GM12878 (cell line): Measurements from ENCODE around the gene AP3S2. TPM values are rescaled to one million over a fixed set of nuclear protein-coding genes. Genes with fewer than 3 reads are reported as not detected.

ENCODE experiments used
- ATAC-seq: fragments of 200-7000 bp; cut with Tn5 transposase; 3 replicates; pipeline ENCODE4 v1.9.1; 2020; ENCODE audit warnings: mild to moderate bottlenecking, moderate library complexity
- BruUV-seq: library from RNA; stranded (reverse); fragments of 400-500 nt; replicated peaks from 2 replicates; lab custom pipeline; 2021; lab: Mats Ljungman, UMichigan
- CTCF ChIA-PET: fragments of 300-600 bp; sonication (Branson Sonifier 250); formaldehyde crosslinking; extraction: SDS; loops from one replicate; lab custom pipeline; 2021; ENCODE audit warnings: inconsistent platforms; lab: Yijun Ruan, JAX
- POLR2A ChIA-PET: fragments of 350-600 bp; formaldehyde crosslinking; extraction: SDS; loops from one replicate; lab custom pipeline; 2021; ENCODE audit warnings: inconsistent platforms; lab: Charles Lee
- RAD21 ChIA-PET: fragments of 300-600 bp; sonication (Branson Sonifier 250); formaldehyde crosslinking; loops from one replicate; lab custom pipeline; 2023; ENCODE audit warnings: antibody characterized with exemption; ENCODE audit not compliant: unreplicated experiment; lab: Charles Lee
- SMC1A ChIA-PET: fragments of 300-600 bp; sonication (Branson Sonifier 250); formaldehyde crosslinking; loops from one replicate; lab custom pipeline; 2023; ENCODE audit not compliant: unreplicated experiment, uncharacterized antibody; lab: Charles Lee
- DNase-seq: peaks from one replicate; pipeline ENCODE4 v3.0.0-alpha.2; 2011; ENCODE audit warnings: low read depth, low spot score
- FAIRE-seq: peaks from 3 replicates; lab custom pipeline; 2011; peaks lifted over from hg19 to GRCh38; lab: Jason Lieb, UNC
- H2AFZ ChIP-seq: 2 replicates; pipeline ENCODE4 v1.6.0; 2011; ENCODE audit warnings: low read depth, low read length, control low read depth; ENCODE audit not compliant: control insufficient read depth
- H3K27ac ChIP-seq: 2 replicates; pipeline ENCODE4 v1.5.1; 2011; ENCODE audit warnings: control low read depth; ENCODE audit not compliant: control insufficient read depth, insufficient read depth
- H3K27me3 ChIP-seq, 2 experiments: replicated peaks in 1 of 2; 2 replicates each; pipeline versions ENCODE4 v1.6.0 to v1.6.1; 2011; ENCODE audit warnings: low read length in 1 of 2; ENCODE audit not compliant: control insufficient read depth in 2 of 2, insufficient read depth in 2 of 2
- H3K36me3 ChIP-seq, 2 experiments: 2 replicates each; pipeline ENCODE4 v1.5.1; 2011; ENCODE audit warnings: low read length in 1 of 2; ENCODE audit not compliant: control insufficient read depth in 2 of 2, insufficient read depth in 2 of 2
- H3K4me1 ChIP-seq: 2 replicates; pipeline ENCODE4 v1.6.1; 2011; ENCODE audit warnings: mild to moderate bottlenecking, low read length, moderate library complexity, mixed read lengths; ENCODE audit not compliant: control insufficient read depth, insufficient read depth
- H3K4me2 ChIP-seq: 2 replicates; pipeline ENCODE4 v1.6.0; 2011; ENCODE audit warnings: control low read depth; ENCODE audit not compliant: control insufficient read depth, insufficient read depth
- H3K4me3 ChIP-seq: fragments of 200-600 bp; sonication (generic); 2 replicates; pipeline ENCODE4 v1.5.1; 2016
- H3K79me2 ChIP-seq: 2 replicates; pipeline ENCODE4 v1.6.0; 2011; ENCODE audit warnings: low read length; ENCODE audit not compliant: control insufficient read depth, insufficient read depth
- H3K9ac ChIP-seq: 2 replicates; pipeline ENCODE4 v1.8.0; 2011; ENCODE audit warnings: low read length, control low read depth, mixed read lengths; ENCODE audit not compliant: control insufficient read depth, insufficient read depth
- H3K9me3 ChIP-seq: replicated peaks from 3 replicates; pipeline ENCODE4 v1.5.1; 2011; ENCODE audit warnings: mild to moderate bottlenecking, low read length; ENCODE audit not compliant: control insufficient read depth, insufficient read depth
- H4K20me1 ChIP-seq: 2 replicates; pipeline ENCODE4 v1.6.0; 2011; ENCODE audit not compliant: control insufficient read depth, insufficient read depth
- ASH2L ChIP-seq: fragments of 300-600, 200-600 bp; sonication (generic); IDR thresholded peaks from 2 replicates; pipeline ENCODE4 v1.6.1; 2017; ENCODE audit warnings: low read depth, mild to moderate bottlenecking, borderline replicate concordance
- BMI1 ChIP-seq: fragments of 450-650 bp; IDR thresholded peaks from 2 replicates; pipeline ENCODE4 v1.6.1; 2016; ENCODE audit warnings: mild to moderate bottlenecking, moderate library complexity, borderline replicate concordance
- CBX3 ChIP-seq: fragments of 200-600 bp; sonication (generic); IDR thresholded peaks from 2 replicates; pipeline ENCODE4 v1.6.1; 2016; ENCODE audit warnings: low read depth, borderline replicate concordance
- FOXK2 ChIP-seq: fragments of 450-650 bp; IDR thresholded peaks from 2 replicates; pipeline ENCODE4 v1.6.1; 2017; ENCODE audit warnings: mild to moderate bottlenecking, moderate library complexity
- FOXM1 ChIP-seq: IDR thresholded peaks from 2 replicates; pipeline ENCODE4 v1.6.1; 2012; ENCODE audit warnings: low read depth, mild to moderate bottlenecking, inconsistent platforms, low read length, moderate library complexity
- IKZF2 ChIP-seq, 2 experiments: fragments of 450-650 bp; IDR thresholded peaks; 2 replicates each; pipeline ENCODE4 v1.6.1; 2017; ENCODE audit warnings: mild to moderate bottlenecking in 2 of 2, moderate library complexity in 2 of 2
- KDM1A ChIP-seq: fragments of 200-600 bp; sonication (generic); IDR thresholded peaks from 2 replicates; pipeline ENCODE4 v1.6.1; 2016; ENCODE audit warnings: borderline replicate concordance
- NFYA ChIP-seq: IDR thresholded peaks from 2 replicates; pipeline ENCODE4 v1.6.1; 2011; ENCODE audit warnings: low read depth, mild to moderate bottlenecking, low read length, improper control_type of control experiment, borderline replicate concordance
- NR2F1 ChIP-seq: fragments of 450-650 bp; conservative IDR thresholded peaks from 2 replicates; pipeline ENCODE4 v1.6.1; 2017; ENCODE audit warnings: mild to moderate bottlenecking
- PBX3 ChIP-seq: IDR thresholded peaks from 2 replicates; pipeline ENCODE4 v1.6.1; 2011; ENCODE audit warnings: mild to moderate bottlenecking, low read depth, low read length, moderate library complexity; ENCODE audit not compliant: insufficient replicate concordance
- SMC3 ChIP-seq: IDR thresholded peaks from 2 replicates; pipeline ENCODE4 v1.6.1; 2011; ENCODE audit warnings: low read length, improper control_type of control experiment, borderline replicate concordance
- SRF ChIP-seq, 2 experiments: IDR thresholded peaks; 2 replicates each; pipeline ENCODE4 v1.6.1; 2011; ENCODE audit warnings: low read depth in 2 of 2, low read length in 2 of 2, mild to moderate bottlenecking in 1 of 2, moderate library complexity in 1 of 2
- STAT1 ChIP-seq: fragments of 450-650 bp; conservative IDR thresholded peaks from 2 replicates; pipeline ENCODE4 v1.6.1; 2014; ENCODE audit warnings: antibody characterized with exemption, mild to moderate bottlenecking
- TARDBP ChIP-seq: IDR thresholded peaks from 2 replicates; pipeline ENCODE4 v1.6.1; 2016; ENCODE audit warnings: borderline replicate concordance
- ZBED1 ChIP-seq: IDR thresholded peaks from 2 replicates; pipeline ENCODE4 v1.6.1; 2016; ENCODE audit warnings: borderline replicate concordance
- ZNF207 ChIP-seq: fragments of 450-650 bp; IDR thresholded peaks from 2 replicates; pipeline ENCODE4 v1.6.1; 2014; ENCODE audit warnings: antibody characterized with exemption, mild to moderate bottlenecking, borderline replicate concordance
- WGBS: methylation state at CpG from one replicate; pipeline ENCODE4 v1.1.6; 2016; ENCODE audit warnings: low lambda C conversion rate; ENCODE audit not compliant: insufficient replicate concordance, insufficient coverage; ENCODE audit errors: missing lambda C conversion rate; 5-methylcytosine and 5-hydroxymethylcytosine counted together
- in situ Hi-C: fragments of 300-500 bp; cut with MboI; formaldehyde crosslinking; loops from 9 replicates; pipeline ENCODE4 v1.14.3; 2018; ENCODE audit warnings: mixed read lengths
- intact Hi-C: fragments of 100-400 bp; cut with micrococcal nuclease; formaldehyde crosslinking; loops from one replicate; pipeline ENCODE4 v1.14.2; 2022; ENCODE audit not compliant: unreplicated experiment
- polyA plus RNA-seq, 11 experiments: library from polyadenylated mRNA; depleted of rRNA in 4 of 11; unstranded in 6 of 11; stranded (reverse) in 5 of 11; fragments of >200 nt; fragmentation: Nextera tagmentation in 4 of 11; fragmentation: Illumina TruSeq in 1 of 11; extraction: Ambion mirVana in 4 of 11; extraction: Trizol in 1 of 11; gene quantifications; 1 replicate in 1 of 11; 2 replicates in 10 of 11; pipeline versions ENCODE4 v1.2.1 to v1.2.3, GENCODE V29; 2011 to 2016; ENCODE audit warnings: inconsistent platforms in 2 of 11, missing spikeins in 2 of 11, low read depth in 1 of 11
- total RNA-seq, 4 experiments: library from RNA; depleted of rRNA in 3 of 4; stranded (reverse); fragments of >200 nt in 3 of 4; fragmentation: Illumina TruSeq in 1 of 4; extraction: Trizol in 1 of 4; gene quantifications; 2 replicates each; pipeline versions ENCODE4 v1.2.1 to v1.2.3, GENCODE V29; 2013 to 2021
- TF ChIP-seq, protein P1 (sequence below): fragments of 450-650 bp; conservative IDR thresholded peaks from 2 replicates; pipeline ENCODE4 v1.6.1; 2017; ENCODE audit warnings: mild to moderate bottlenecking, moderate library complexity
- TF ChIP-seq, protein P2 (sequence below): IDR thresholded peaks from 2 replicates; pipeline ENCODE4 v1.6.1; 2011; ENCODE audit warnings: low read depth, mild to moderate bottlenecking, low read length, moderate library complexity, borderline replicate concordance; ENCODE audit errors: extremely low read depth

Gene AP3S2
- total and polyA plus RNA-seq, 10 of the 15 experiments (the other 5 are each of a cell fraction or from before 2014, with no cell fraction given), result 10.0 to 43.6 (median 26.0) TPM

DNA sequence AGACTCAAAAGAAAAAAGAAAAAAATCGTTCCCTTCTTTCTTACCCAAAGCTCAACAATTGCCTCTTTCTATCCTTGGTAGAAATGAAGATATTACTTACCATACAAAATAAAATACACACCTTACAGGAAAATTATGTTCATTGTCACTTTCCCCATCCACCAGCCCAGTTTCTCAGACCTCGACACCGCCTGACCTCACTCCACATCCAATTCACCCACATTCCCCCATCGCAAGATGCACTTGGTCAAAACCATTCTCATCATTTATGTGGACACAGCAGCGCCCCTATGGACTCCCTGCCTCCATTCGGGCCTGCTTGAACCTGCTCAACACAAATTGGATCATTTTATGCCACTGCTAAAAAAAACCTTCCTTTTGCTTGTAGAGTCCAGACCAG, 86.1 kb downstream of the AP3S2 start (continued):
- TF ChIP-seq, protein P1, sequence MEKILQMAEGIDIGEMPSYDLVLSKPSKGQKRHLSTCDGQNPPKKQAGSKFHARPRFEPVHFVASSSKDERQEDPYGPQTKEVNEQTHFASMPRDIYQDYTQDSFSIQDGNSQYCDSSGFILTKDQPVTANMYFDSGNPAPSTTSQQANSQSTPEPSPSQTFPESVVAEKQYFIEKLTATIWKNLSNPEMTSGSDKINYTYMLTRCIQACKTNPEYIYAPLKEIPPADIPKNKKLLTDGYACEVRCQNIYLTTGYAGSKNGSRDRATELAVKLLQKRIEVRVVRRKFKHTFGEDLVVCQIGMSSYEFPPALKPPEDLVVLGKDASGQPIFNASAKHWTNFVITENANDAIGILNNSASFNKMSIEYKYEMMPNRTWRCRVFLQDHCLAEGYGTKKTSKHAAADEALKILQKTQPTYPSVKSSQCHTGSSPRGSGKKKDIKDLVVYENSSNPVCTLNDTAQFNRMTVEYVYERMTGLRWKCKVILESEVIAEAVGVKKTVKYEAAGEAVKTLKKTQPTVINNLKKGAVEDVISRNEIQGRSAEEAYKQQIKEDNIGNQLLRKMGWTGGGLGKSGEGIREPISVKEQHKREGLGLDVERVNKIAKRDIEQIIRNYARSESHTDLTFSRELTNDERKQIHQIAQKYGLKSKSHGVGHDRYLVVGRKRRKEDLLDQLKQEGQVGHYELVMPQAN, result no peak
- no peak for TF ChIP-seq BMI1

DNA sequence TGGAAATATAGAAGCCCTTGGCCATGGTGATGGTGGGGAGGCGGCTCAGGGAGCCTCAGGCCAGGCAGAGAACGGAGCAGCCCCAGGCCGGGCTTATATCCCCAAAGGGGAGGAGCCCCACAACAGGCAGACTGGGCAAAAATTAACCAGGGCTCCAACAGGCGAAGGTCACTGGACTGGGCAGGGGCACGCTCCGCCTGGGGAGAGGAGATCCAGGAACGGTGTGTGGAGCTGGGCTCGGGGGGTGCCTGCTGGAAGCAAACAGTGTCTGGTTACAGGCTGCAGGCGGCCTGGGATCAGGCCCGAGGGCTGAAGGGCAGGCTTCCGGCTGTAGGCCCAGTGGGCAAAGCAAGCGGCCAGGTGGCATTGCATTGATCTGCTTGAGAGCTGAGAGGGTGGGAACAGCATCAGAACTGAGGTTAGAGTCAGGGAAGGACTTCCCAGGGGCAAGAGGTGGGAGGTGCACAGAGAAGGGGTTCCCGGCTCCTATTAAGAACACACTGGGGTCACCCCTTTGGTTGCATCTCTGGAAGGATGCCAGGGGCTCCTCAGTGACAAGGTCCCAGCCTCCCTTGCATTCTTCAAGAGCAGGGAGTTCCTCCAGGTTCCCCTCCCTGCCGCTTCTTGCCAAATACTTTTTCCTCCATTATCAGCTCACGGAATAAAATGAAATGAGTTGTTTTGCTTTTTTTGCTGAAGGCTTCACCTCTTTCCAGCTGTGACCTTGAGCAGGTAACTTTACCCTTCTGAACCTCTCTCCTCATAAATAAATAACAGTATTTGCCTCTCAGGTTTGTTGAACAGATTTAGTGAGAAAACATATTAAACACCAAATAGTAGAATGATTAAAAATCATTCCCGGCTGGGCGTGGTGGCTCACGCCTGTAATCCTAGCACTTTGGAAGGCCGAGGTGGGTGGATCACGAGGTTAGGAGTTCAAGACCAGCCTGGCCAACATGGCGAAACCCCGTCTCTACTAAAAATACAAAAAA, 86.9 kb downstream of the AP3S2 start:
- Histone ChIP-seq H4K20me1 (no peaks in the 10 kb centered on the region; the same call in 1 of the 2 replicates), H3K9me3 (no peaks in the 10 kb centered on the region), H3K4me3 (no peak overlapping the region), H3K36me3 (no peaks in the 10 kb centered on the region), H3K79me2 (no peaks in the 10 kb centered on the region), H3K4me2 (no peak overlapping the region), H3K9ac (no peak overlapping the region), H3K27me3 (no peaks in the 10 kb centered on the region; a peak in 1 of 4 replicates), H3K27ac (no peak overlapping the region), H2AFZ (no peak overlapping the region), H3K4me1 (no peaks in the 10 kb centered on the region)
- ATAC-seq, result no peak
- POLR2A ChIA-PET, result no interaction called here
- BruUV-seq, result no TSS peak
- TF ChIP-seq STAT1 (no peak), SRF (IDR thresholded peaks at IDR 0.05; ENCODE audit: low read depth in 2 of 2, low read length in 2 of 2) (no peak), PBX3 (no peak), TARDBP (no peak), ZBED1 (no peak), ASH2L (no peak), IKZF2 (IDR thresholded peaks at IDR 0.05) (no peak), FOXM1 (no peak), ZNF207 (no peak), SMC3 (no peak), KDM1A (no peak), CBX3 (no peak), NR2F1 (no peak), FOXK2 (no peak), NFYA (no peak)
- TF ChIP-seq, protein P2, sequence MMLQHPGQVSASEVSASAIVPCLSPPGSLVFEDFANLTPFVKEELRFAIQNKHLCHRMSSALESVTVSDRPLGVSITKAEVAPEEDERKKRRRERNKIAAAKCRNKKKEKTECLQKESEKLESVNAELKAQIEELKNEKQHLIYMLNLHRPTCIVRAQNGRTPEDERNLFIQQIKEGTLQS, result no peak
- FAIRE-seq, result no peak
- intact Hi-C loops (no loop called here), in situ Hi-C loops (no loop called here)
- WGBS, result 71% methylated on average over 22 of the region's 22 CpGs
- DNase-seq, result no peak
- CTCF ChIA-PET, result interaction anchor here (1.0 kb wide), 1 partner anchor 46 kb away, joined by 4 read pairs; no protein-coding TSS in a partner anchor
- RAD21 ChIA-PET, result no interaction called here
- SMC1A ChIA-PET, result interaction anchor here (1.0 to 1.3 kb wide), 2 partner anchors 47 to 68 kb away, joined by 3 read pairs; no protein-coding TSS in a partner anchor
